HepG2 (cell line): Measurements from ENCODE around the gene CCDC116. TPM values are rescaled to one million over a fixed set of nuclear protein-coding genes. Genes with fewer than 3 reads are reported as not detected.

Source experiments
- ARID2 ChIP-seq: sonication (generic); formaldehyde crosslinking; IDR thresholded peaks from 2 replicates; pipeline ENCODE4 v1.8.1; 2022; ENCODE audit warnings: mild to moderate bottlenecking, missing genetic modification reagents, borderline replicate concordance
- CAMTA2 ChIP-seq: sonication (generic); formaldehyde crosslinking; IDR thresholded peaks from 2 replicates; pipeline ENCODE4 v1.4.0; 2020; ENCODE audit warnings: mild to moderate bottlenecking, missing genetic modification reagents, borderline replicate concordance
- CEBPB ChIP-seq: IDR thresholded peaks from 2 replicates; pipeline ENCODE4 v1.6.1; 2011; ENCODE audit warnings: low read depth, low read length, improper control_type of control experiment, borderline replicate concordance
- CREB1 ChIP-seq, 2 experiments: fragments of 450-650 bp in 1 of 2; IDR thresholded peaks; 2 replicates each; pipeline ENCODE4 v1.6.1; 2016 to 2017; ENCODE audit warnings: control low read depth in 1 of 2, mild to moderate bottlenecking in 1 of 2, missing compliant biosample characterization in 1 of 2, missing genetic modification characterization in 1 of 2
- ELF1 ChIP-seq: sonication (generic); formaldehyde crosslinking; IDR thresholded peaks from 2 replicates; pipeline ENCODE4 v1.4.0; 2020; ENCODE audit warnings: missing genetic modification reagents
- HDAC2 ChIP-seq: sonication (generic); formaldehyde crosslinking; IDR thresholded peaks from 2 replicates; pipeline ENCODE4 v1.4.0; 2020; ENCODE audit warnings: missing genetic modification reagents
- MLLT10 ChIP-seq: sonication (generic); formaldehyde crosslinking; IDR thresholded peaks from 2 replicates; pipeline ENCODE4 v1.4.0; 2020; ENCODE audit warnings: missing genetic modification reagents
- MXD4 ChIP-seq: IDR thresholded peaks from 2 replicates; pipeline ENCODE4 v1.6.1; 2016; ENCODE audit warnings: mild to moderate bottlenecking, missing biosample characterization, missing genetic modification reagents
- MXI1 ChIP-seq: IDR thresholded peaks from 3 replicates; pipeline ENCODE4 v1.6.1; 2012; ENCODE audit warnings: low read depth, low read length, inconsistent platforms, borderline replicate concordance
- NFE2L1 ChIP-seq: sonication (generic); formaldehyde crosslinking; IDR thresholded peaks from 2 replicates; pipeline ENCODE4 v1.4.0; 2020; ENCODE audit warnings: missing genetic modification reagents, mild to moderate bottlenecking, borderline replicate concordance
- NFKBIZ ChIP-seq: IDR thresholded peaks from 2 replicates; pipeline ENCODE4 v1.6.1; 2018; ENCODE audit warnings: missing genetic modification reagents, missing compliant biosample characterization
- POLR2AphosphoS2 ChIP-seq: IDR thresholded peaks from 2 replicates; pipeline ENCODE4 v1.6.1; 2011; ENCODE audit warnings: low read depth, low read length, improper control_type of control experiment
- RAD21 ChIP-seq: fragments of 450-650 bp; formaldehyde crosslinking; IDR thresholded peaks from 2 replicates; pipeline ENCODE4 v1.5.0; 2020; ENCODE audit warnings: mild to moderate bottlenecking
- RARG ChIP-seq: sonication (generic); formaldehyde crosslinking; IDR thresholded peaks from 2 replicates; pipeline ENCODE4 v1.4.0; 2020; ENCODE audit warnings: low read depth, mild to moderate bottlenecking, missing genetic modification reagents
- SPEN ChIP-seq: sonication (generic); formaldehyde crosslinking; IDR thresholded peaks from 2 replicates; pipeline ENCODE4 v1.5.1; 2020; ENCODE audit warnings: low read depth, mild to moderate bottlenecking, missing genetic modification reagents
- SUZ12 ChIP-seq: fragments of 150-350 bp; IDR thresholded peaks from 2 replicates; pipeline ENCODE4 v1.6.1; 2014; ENCODE audit warnings: low read depth, low read length
- U2AF2 ChIP-seq: fragments of 200-400 bp; formaldehyde crosslinking; IDR thresholded peaks from 2 replicates; pipeline ENCODE4 v1.6.1; 2017; ENCODE audit warnings: low read depth, mild to moderate bottlenecking, low read length
- YEATS2 ChIP-seq: sonication (generic); formaldehyde crosslinking; IDR thresholded peaks from 2 replicates; pipeline ENCODE4 v1.4.0; 2020; ENCODE audit warnings: missing genetic modification reagents, borderline replicate concordance
- ZFP41 ChIP-seq: sonication (generic); formaldehyde crosslinking; IDR thresholded peaks from 2 replicates; pipeline ENCODE4 v1.4.0; 2020; ENCODE audit warnings: mild to moderate bottlenecking, missing genetic modification reagents, borderline replicate concordance
- ZIK1 ChIP-seq: sonication (generic); formaldehyde crosslinking; IDR thresholded peaks from 2 replicates; pipeline ENCODE4 v1.5.0; 2020; ENCODE audit warnings: mild to moderate bottlenecking, low read depth, missing genetic modification reagents, borderline replicate concordance
- ZNF251 ChIP-seq: sonication (generic); formaldehyde crosslinking; IDR thresholded peaks from 2 replicates; pipeline ENCODE4 v1.9.0; 2021; ENCODE audit warnings: mild to moderate bottlenecking, missing genetic modification reagents
- ZNF274 ChIP-seq: sonication (generic); formaldehyde crosslinking; IDR thresholded peaks from 2 replicates; pipeline ENCODE4 v1.5.1; 2020; ENCODE audit warnings: mild to moderate bottlenecking, missing genetic modification reagents
- ZNF446 ChIP-seq: sonication (generic); formaldehyde crosslinking; IDR thresholded peaks from 2 replicates; pipeline ENCODE4 v1.5.0; 2020; ENCODE audit warnings: mild to moderate bottlenecking, missing genetic modification reagents
- ZNF468 ChIP-seq: sonication (generic); formaldehyde crosslinking; IDR thresholded peaks from 2 replicates; pipeline ENCODE4 v1.8.0; 2022; ENCODE audit warnings: mild to moderate bottlenecking, moderate library complexity, missing genetic modification reagents
- ZNF501 ChIP-seq: sonication (generic); formaldehyde crosslinking; IDR thresholded peaks from 2 replicates; pipeline ENCODE4 v1.5.1; 2020; ENCODE audit warnings: mild to moderate bottlenecking, moderate library complexity, missing genetic modification reagents
- ZNF564 ChIP-seq: sonication (generic); formaldehyde crosslinking; IDR thresholded peaks from 2 replicates; pipeline ENCODE4 v1.8.1; 2023; ENCODE audit warnings: mild to moderate bottlenecking, missing genetic modification reagents
- ZNF660 ChIP-seq: sonication (generic); formaldehyde crosslinking; IDR thresholded peaks from 2 replicates; pipeline ENCODE4 v1.5.1; 2020; ENCODE audit warnings: mild to moderate bottlenecking, low read depth, missing genetic modification reagents, borderline replicate concordance
- ZSCAN9 ChIP-seq: IDR thresholded peaks from 2 replicates; pipeline ENCODE4 v1.6.1; 2016; ENCODE audit warnings: borderline replicate concordance
- polyA plus RNA-seq, 8 experiments: library from polyadenylated mRNA; depleted of rRNA in 3 of 8; stranded (reverse) in 7 of 8; unstranded in 1 of 8; fragments of >200 nt; fragmentation: Illumina TruSeq in 4 of 8; extraction: Trizol in 4 of 8; gene quantifications; 2 replicates each; pipeline versions ENCODE4 v1.2.1 to v1.2.3, GENCODE V29; 2011 to 2016; ENCODE audit warnings: low read depth in 4 of 8, missing spikeins in 1 of 8, mixed read lengths in 1 of 8; ENCODE audit not compliant: insufficient read depth in 1 of 8
- total RNA-seq, 5 experiments: library from RNA; depleted of rRNA; stranded (reverse); fragments of >200 nt; fragmentation: Illumina TruSeq; extraction: Trizol; gene quantifications; 2 replicates each; pipeline ENCODE4 v1.2.3, GENCODE V29; 2016; ENCODE audit warnings: low read depth in 1 of 5
- TF ChIP-seq, protein P1 (sequence below): sonication (generic); formaldehyde crosslinking; IDR thresholded peaks from 2 replicates; pipeline ENCODE4 v1.5.1; 2020; ENCODE audit warnings: mild to moderate bottlenecking, missing genetic modification reagents, borderline replicate concordance
- TF ChIP-seq, protein P2 (sequence below): IDR thresholded peaks from 2 replicates; pipeline ENCODE4 v1.6.1; 2016; ENCODE audit warnings: low read depth

CCDC116 gene
- total and polyA plus RNA-seq, 2 of the 13 experiments (the other 11 are each of a cell fraction or from before 2014, with no cell fraction given), result 0.15 to 0.33 TPM

DNA sequence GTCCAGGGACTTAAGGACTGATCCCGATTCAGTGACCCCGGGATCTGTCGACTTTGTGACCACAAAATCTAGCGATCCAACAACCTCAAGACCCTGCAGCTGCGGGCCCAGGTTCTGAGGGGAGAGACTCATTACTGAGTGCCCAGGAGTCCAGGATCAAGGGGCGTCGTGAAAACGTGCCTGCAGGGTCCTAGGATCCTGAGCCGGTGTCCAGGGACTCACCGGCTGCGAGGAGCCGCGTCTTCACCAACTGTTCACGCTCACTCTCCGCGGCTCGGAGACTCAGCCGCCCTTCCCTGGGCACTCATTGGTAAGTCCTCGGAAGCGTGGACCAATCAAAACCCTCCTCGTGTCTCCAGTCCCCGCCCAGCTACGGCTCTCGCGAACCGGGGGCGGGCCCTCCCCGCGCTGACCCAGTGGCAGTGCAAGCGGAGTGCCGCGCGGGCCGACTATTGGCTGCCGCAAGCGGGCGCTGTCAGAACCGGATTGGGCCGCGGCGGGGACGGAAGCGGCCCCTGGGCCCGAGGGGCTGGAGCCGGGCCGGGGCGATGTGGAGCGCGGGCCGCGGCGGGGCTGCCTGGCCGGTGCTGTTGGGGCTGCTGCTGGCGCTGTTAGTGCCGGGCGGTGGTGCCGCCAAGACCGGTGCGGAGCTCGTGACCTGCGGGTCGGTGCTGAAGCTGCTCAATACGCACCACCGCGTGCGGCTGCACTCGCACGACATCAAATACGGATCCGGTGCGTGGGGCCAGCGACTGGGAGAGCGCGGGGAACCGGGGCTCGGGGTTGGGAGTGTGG, 9.4 kb downstream of the CCDC116 start, which contains the start of gene SDF2L1 (continued):
- no peak for TF ChIP-seq NFE2L1 (CRISPR knock-in tag)
- no peak for TF ChIP-seq ZFP41 (CRISPR knock-in tag)
- TF ChIP-seq POLR2AphosphoS2, result 0 out of 2 replicates have a peak, but pooled peaks have one; percentile 65
- no peak for TF ChIP-seq U2AF2
- TF ChIP-seq MXD4 (CRISPR knock-in tag), result no peak; the same call in 1 of the 2 replicates
- no peak for TF ChIP-seq SUZ12
- TF ChIP-seq CREB1 (IDR thresholded peaks at IDR 0.05), result peak; percentile 84
- TF ChIP-seq CREB1 (CRISPR knock-in tag; IDR thresholded peaks at IDR 0.05), result peak; percentile 80
- TF ChIP-seq, protein P1, sequence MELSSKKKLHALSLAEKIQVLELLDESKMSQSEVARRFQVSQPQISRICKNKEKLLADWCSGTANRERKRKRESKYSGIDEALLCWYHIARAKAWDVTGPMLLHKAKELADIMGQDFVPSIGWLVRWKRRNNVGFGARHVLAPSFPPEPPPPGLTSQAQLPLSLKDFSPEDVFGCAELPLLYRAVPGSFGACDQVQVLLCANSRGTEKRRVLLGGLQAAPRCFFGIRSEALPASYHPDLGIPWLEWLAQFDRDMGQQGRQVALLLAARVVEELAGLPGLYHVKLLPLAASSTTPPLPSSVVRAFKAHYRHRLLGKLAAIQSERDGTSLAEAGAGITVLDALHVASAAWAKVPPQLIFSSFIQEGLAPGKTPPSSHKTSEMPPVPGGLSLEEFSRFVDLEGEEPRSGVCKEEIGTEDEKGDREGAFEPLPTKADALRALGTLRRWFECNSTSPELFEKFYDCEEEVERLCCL, result no peak
- no peak for TF ChIP-seq CEBPB
- no peak for TF ChIP-seq ZNF564
- TF ChIP-seq ZNF446 (CRISPR knock-in tag), result no peak
- peak; percentile 36; the same call in 1 of the 2 replicates for TF ChIP-seq YEATS2 (CRISPR knock-in tag)
- no peak; the same call in 1 of the 2 replicates for TF ChIP-seq ZNF501 (CRISPR knock-in tag)
- TF ChIP-seq MXI1, result peak; percentile 64; the same call in 1 of the 3 replicates
- no peak for TF ChIP-seq NFKBIZ (CRISPR knock-in tag)
- TF ChIP-seq SPEN (CRISPR knock-in tag), result no peak
- TF ChIP-seq RARG (CRISPR knock-in tag), result no peak
- TF ChIP-seq ZIK1 (CRISPR knock-in tag), result no peak
- TF ChIP-seq CAMTA2 (CRISPR knock-in tag), result no peak
- TF ChIP-seq ZNF468 (CRISPR knock-in tag), result no peak
- no peak for TF ChIP-seq HDAC2 (CRISPR knock-in tag)
- no peak for TF ChIP-seq ZNF660 (CRISPR knock-in tag)
- TF ChIP-seq ZNF251, result no peak
- TF ChIP-seq ELF1 (CRISPR knock-in tag), result peak; percentile 72
- no peak for TF ChIP-seq MLLT10 (CRISPR knock-in tag)
- TF ChIP-seq ZSCAN9 (CRISPR knock-in tag), result peak; percentile 53; the same call in 1 of the 2 replicates
- TF ChIP-seq RAD21, result 0 out of 2 replicates have a peak, but pooled peaks have one; percentile 3
- TF ChIP-seq, protein P2, sequence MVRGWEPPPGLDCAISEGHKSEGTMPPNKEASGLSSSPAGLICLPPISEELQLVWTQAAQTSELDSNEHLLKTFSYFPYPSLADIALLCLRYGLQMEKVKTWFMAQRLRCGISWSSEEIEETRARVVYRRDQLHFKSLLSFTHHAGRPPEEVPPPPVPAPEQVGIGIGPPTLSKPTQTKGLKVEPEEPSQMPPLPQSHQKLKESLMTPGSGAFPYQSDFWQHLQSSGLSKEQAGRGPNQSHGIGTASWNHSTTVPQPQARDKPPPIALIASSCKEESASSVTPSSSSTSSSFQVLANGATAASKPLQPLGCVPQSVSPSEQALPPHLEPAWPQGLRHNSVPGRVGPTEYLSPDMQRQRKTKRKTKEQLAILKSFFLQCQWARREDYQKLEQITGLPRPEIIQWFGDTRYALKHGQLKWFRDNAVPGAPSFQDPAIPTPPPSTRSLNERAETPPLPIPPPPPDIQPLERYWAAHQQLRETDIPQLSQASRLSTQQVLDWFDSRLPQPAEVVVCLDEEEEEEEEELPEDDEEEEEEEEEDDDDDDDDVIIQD (CRISPR knock-in tag), result no peak
- no peak for TF ChIP-seq ARID2 (CRISPR knock-in tag)
- 0 out of 2 replicates have a peak, but pooled peaks have one; percentile 11 for TF ChIP-seq ZNF274 (CRISPR knock-in tag)
